HEK293 (cell line): Measurements from ENCODE around the gene PCDH9.

Experiments
- CTCF ChIA-PET: fragments of 350-600 bp; formaldehyde crosslinking; extraction: SDS; loops from one replicate; lab custom pipeline; 2021; ENCODE audit warnings: antibody characterized with exemption; lab: Yijun Ruan, JAX
- POLR2A ChIA-PET: fragments of 300-600 bp; formaldehyde crosslinking; extraction: SDS; loops from one replicate; lab custom pipeline; 2020; ENCODE audit warnings: antibody characterized with exemption, inconsistent platforms; lab: Yijun Ruan, JAX
- H3K27ac ChIP-seq: fragments of 200-500 bp; sonication (Bioruptor generic); 2 replicates; pipeline ENCODE4 v1.5.1; 2014; ENCODE audit warnings: low read depth, low read length, control low read depth, inconsistent platforms; ENCODE audit errors: extremely low read depth
- H3K36me3 ChIP-seq, 2 experiments: fragments of 200-500 bp in 1 of 2; sonication (Bioruptor generic) in 1 of 2; 1 replicate in 1 of 2; 2 replicates in 1 of 2; pipeline ENCODE4 v1.5.1; 2014 to 2017; ENCODE audit warnings: inconsistent platforms in 2 of 2, low read length in 2 of 2; ENCODE audit not compliant: control insufficient read depth in 2 of 2, insufficient read depth in 1 of 2
- H3K4me1 ChIP-seq: fragments of 200-500 bp; sonication (Bioruptor generic); 2 replicates; pipeline ENCODE4 v1.5.1; 2014; ENCODE audit warnings: mild to moderate bottlenecking, low read length, inconsistent platforms; ENCODE audit not compliant: control insufficient read depth, insufficient read depth
- H3K4me3 ChIP-seq: 2 replicates; pipeline ENCODE4 v1.5.1; 2011; ENCODE audit warnings: low read depth, mild to moderate bottlenecking, control low read depth, low read length, moderate library complexity
- H3K9me3 ChIP-seq: fragments of 200-500 bp; sonication (Bioruptor generic); 2 replicates; pipeline ENCODE4 v1.5.1; 2014; ENCODE audit warnings: low read depth, low read length, inconsistent platforms; ENCODE audit not compliant: control insufficient read depth, insufficient read depth
- GLI2 ChIP-seq: fragments of 450-650 bp; formaldehyde crosslinking; IDR thresholded peaks from 2 replicates; pipeline ENCODE4; 2017; ENCODE audit warnings: missing biosample characterization, missing genetic modification characterization, low read depth, borderline replicate concordance
- HOXD13 ChIP-seq: sonication (generic); formaldehyde crosslinking; IDR thresholded peaks from 2 replicates; pipeline ENCODE4 v1.8.0; 2022; ENCODE audit warnings: missing genetic modification reagents, borderline replicate concordance
- INSM2 ChIP-seq: fragments of 450-650 bp; formaldehyde crosslinking; IDR thresholded peaks from 2 replicates; pipeline ENCODE4 v1.5.1; 2016; ENCODE audit warnings: missing biosample characterization, missing genetic modification characterization
- KLF7 ChIP-seq: fragments of 450-650 bp; formaldehyde crosslinking; IDR thresholded peaks from 2 replicates; pipeline ENCODE4 v1.5.1; 2016; ENCODE audit warnings: missing biosample characterization, missing genetic modification characterization, borderline replicate concordance
- MZF1 ChIP-seq: fragments of 450-650 bp; formaldehyde crosslinking; IDR thresholded peaks from 2 replicates; pipeline ENCODE4 v1.5.1; 2017; ENCODE audit warnings: missing biosample characterization, missing genetic modification characterization, borderline replicate concordance
- PRDM10 ChIP-seq: fragments of 450-650 bp; formaldehyde crosslinking; IDR thresholded peaks from 2 replicates; pipeline ENCODE4 v1.5.1; 2016; ENCODE audit warnings: missing biosample characterization, missing genetic modification characterization
- SCRT2 ChIP-seq: fragments of 450-650 bp; formaldehyde crosslinking; IDR thresholded peaks from 2 replicates; pipeline ENCODE4 v1.5.1; 2016; ENCODE audit warnings: missing biosample characterization, missing genetic modification characterization
- SP3 ChIP-seq: fragments of 450-650 bp; formaldehyde crosslinking; IDR thresholded peaks from 2 replicates; pipeline ENCODE4 v1.5.1; 2016; ENCODE audit warnings: missing biosample characterization, missing genetic modification characterization
- ZFHX2 ChIP-seq: fragments of 450-650 bp; formaldehyde crosslinking; conservative IDR thresholded peaks from 2 replicates; pipeline ENCODE4 v1.5.1; 2016; ENCODE audit warnings: missing biosample characterization, missing genetic modification characterization
- ZIC2 ChIP-seq: fragments of 450-650 bp; formaldehyde crosslinking; IDR thresholded peaks from 2 replicates; pipeline ENCODE4 v1.5.1; 2016; ENCODE audit warnings: missing biosample characterization, missing genetic modification characterization
- ZNF175 ChIP-seq: fragments of 450-650 bp; formaldehyde crosslinking; IDR thresholded peaks from 2 replicates; pipeline ENCODE4 v1.5.1; 2016; ENCODE audit warnings: missing biosample characterization, missing genetic modification characterization
- ZNF211 ChIP-seq: fragments of 450-650 bp; formaldehyde crosslinking; IDR thresholded peaks from 2 replicates; pipeline ENCODE4 v1.5.1; 2016; ENCODE audit warnings: low read depth, missing biosample characterization, missing genetic modification characterization
- ZNF223 ChIP-seq: fragments of 450-650 bp; formaldehyde crosslinking; IDR thresholded peaks from 2 replicates; pipeline ENCODE4 v1.5.1; 2016; ENCODE audit warnings: missing biosample characterization, missing genetic modification characterization
- ZNF350 ChIP-seq: fragments of 450-650 bp; formaldehyde crosslinking; IDR thresholded peaks from 2 replicates; pipeline ENCODE4 v1.5.0; 2017; ENCODE audit warnings: missing biosample characterization, mild to moderate bottlenecking, missing genetic modification characterization
- ZNF354C ChIP-seq: fragments of 450-650 bp; formaldehyde crosslinking; IDR thresholded peaks from 2 replicates; pipeline ENCODE4 v1.5.1; 2016; ENCODE audit warnings: missing biosample characterization, missing genetic modification characterization, low read depth, borderline replicate concordance
- ZNF391 ChIP-seq: fragments of 450-650 bp; formaldehyde crosslinking; IDR thresholded peaks from 2 replicates; pipeline ENCODE4 v1.5.1; 2016; ENCODE audit warnings: low read depth, missing biosample characterization, missing genetic modification characterization, borderline replicate concordance
- ZNF426 ChIP-seq: fragments of 450-650 bp; formaldehyde crosslinking; IDR thresholded peaks from 2 replicates; pipeline ENCODE4 v1.5.1; 2017; ENCODE audit warnings: missing biosample characterization, missing genetic modification characterization, mild to moderate bottlenecking, inconsistent platforms, moderate library complexity
- ZNF518A ChIP-seq: fragments of 450-650 bp; formaldehyde crosslinking; conservative IDR thresholded peaks from 2 replicates; pipeline ENCODE4 v1.5.1; 2016; ENCODE audit warnings: low read depth, missing biosample characterization, missing genetic modification characterization
- ZNF549 ChIP-seq: fragments of 450-650 bp; IDR thresholded peaks from 2 replicates; pipeline ENCODE4 v1.5.1; 2018; ENCODE audit warnings: missing biosample characterization, missing genetic modification characterization, mild to moderate bottlenecking, inconsistent platforms, moderate library complexity
- ZNF677 ChIP-seq: fragments of 450-650 bp; IDR thresholded peaks from 2 replicates; pipeline ENCODE4 v1.5.0; 2018; ENCODE audit warnings: missing biosample characterization, mild to moderate bottlenecking, missing genetic modification characterization, moderate library complexity
- ZNF707 ChIP-seq: fragments of 450-650 bp; formaldehyde crosslinking; IDR thresholded peaks from 2 replicates; pipeline ENCODE4 v1.5.1; 2016; ENCODE audit warnings: missing biosample characterization, missing genetic modification characterization

Gene PCDH9

GRCh38 chr13:66560991-66561390, 669.1 kb downstream of the PCDH9 start:
- no peaks in the 10 kb centered on the region for H3K4me1 ChIP-seq
- no peak overlapping the region for H3K4me3 ChIP-seq
- CTCF ChIA-PET, result no interaction called here
- H3K36me3 ChIP-seq, result no peaks in the 10 kb centered on the region
- POLR2A ChIA-PET, result no interaction called here
- TF ChIP-seq ZNF211 (tag by site-specific recombination) (no peak), ZNF391 (tag by site-specific recombination) (no peak), ZNF350 (no peak), KLF7 (no peak), ZNF677 (tag by site-specific recombination) (no peak), ZNF549 (tag by site-specific recombination) (no peak), HOXD13 (CRISPR knock-in tag) (no peak), MZF1 (tag by site-specific recombination) (no peak), INSM2 (tag by site-specific recombination) (no peak), SP3 (tag by site-specific recombination) (no peak), ZNF223 (no peak), ZNF518A (tag by site-specific recombination) (no peak), ZNF175 (no peak), ZNF354C (tag by site-specific recombination) (no peak)
- H3K9me3 ChIP-seq, result no peaks in the 10 kb centered on the region
- no peak overlapping the region for H3K27ac ChIP-seq

- Histone ChIP-seq H3K4me3 (no peak overlapping the region), H3K36me3 (no peaks in the 10 kb centered on the region), H3K4me1 (no peaks in the 10 kb centered on the region), H3K27ac (no peak overlapping the region), H3K9me3 (no peaks in the 10 kb centered on the region)
- no peak for TF ChIP-seq ZFHX2
- peak; percentile 68 for TF ChIP-seq PRDM10 (tag by site-specific recombination)
- TF ChIP-seq ZIC2 (tag by site-specific recombination), result no peak
- TF ChIP-seq SCRT2, result no peak
- no peak for TF ChIP-seq ZNF426 (tag by site-specific recombination)
- no peak for TF ChIP-seq GLI2 (tag by site-specific recombination)
- no peak for TF ChIP-seq ZNF707 (tag by site-specific recombination)
- POLR2A ChIA-PET, result no interaction called here
- CTCF ChIA-PET, result no interaction called here
Observed at GRCh38 chr13:66560189-66560588, 669.9 kb downstream of the PCDH9 start.
